Vagina (tissue), 2 donors: Measurements from ENCODE around the gene SENP1.

ENCODE experiments used
- POLR2A ChIP-seq, 2 donors: fragments of 450-650 bp; IDR thresholded peaks; one replicate each; pipeline ENCODE4 v1.6.1; 2017; ENCODE audit warnings: antibody characterized with exemption in 2 of 2, mild to moderate bottlenecking in 2 of 2, moderate library complexity in 2 of 2
- POLR2AphosphoS5 ChIP-seq, 2 donors: sonication (generic); formaldehyde crosslinking; IDR thresholded peaks; one replicate each; pipeline ENCODE4 v1.9.0; 2017; ENCODE audit warnings: antibody characterized with exemption in 2 of 2, mild to moderate bottlenecking in 2 of 2, low read depth in 1 of 2; ENCODE audit not compliant: insufficient read depth in 1 of 2
- TF ChIP-seq, protein P1 (sequence below), 3 experiments: fragments of 450-650 bp in 2 of 3; fragments of 200-600 bp in 1 of 3; sonication (generic) in 1 of 3; IDR thresholded peaks; one replicate each; pipeline ENCODE4 v1.5.1; 2017 to 2019; ENCODE audit warnings: antibody characterized with exemption in 3 of 3, mild to moderate bottlenecking in 2 of 3, moderate library complexity in 2 of 3

DNA sequence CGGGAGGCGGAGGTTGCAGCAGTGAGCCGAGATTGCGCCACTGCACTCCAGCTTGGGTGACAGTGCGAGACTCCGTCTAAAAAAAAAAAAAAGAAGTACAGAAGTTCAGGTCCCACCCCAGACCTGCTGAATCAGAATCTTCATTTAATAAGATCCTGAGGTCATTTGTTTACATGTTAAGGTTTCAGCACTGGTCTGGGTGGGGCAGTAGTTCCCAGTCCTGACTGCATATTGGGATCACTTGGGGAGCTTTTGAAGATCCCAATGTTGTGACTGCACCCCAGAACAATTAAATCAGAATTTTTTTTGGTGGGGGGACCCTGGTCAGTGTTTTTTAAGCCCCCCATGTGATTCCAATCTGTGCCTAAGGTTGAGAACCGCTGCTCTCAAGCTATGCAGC lies 89.9 kb downstream of the SENP1 start:
- TF ChIP-seq, protein P1, sequence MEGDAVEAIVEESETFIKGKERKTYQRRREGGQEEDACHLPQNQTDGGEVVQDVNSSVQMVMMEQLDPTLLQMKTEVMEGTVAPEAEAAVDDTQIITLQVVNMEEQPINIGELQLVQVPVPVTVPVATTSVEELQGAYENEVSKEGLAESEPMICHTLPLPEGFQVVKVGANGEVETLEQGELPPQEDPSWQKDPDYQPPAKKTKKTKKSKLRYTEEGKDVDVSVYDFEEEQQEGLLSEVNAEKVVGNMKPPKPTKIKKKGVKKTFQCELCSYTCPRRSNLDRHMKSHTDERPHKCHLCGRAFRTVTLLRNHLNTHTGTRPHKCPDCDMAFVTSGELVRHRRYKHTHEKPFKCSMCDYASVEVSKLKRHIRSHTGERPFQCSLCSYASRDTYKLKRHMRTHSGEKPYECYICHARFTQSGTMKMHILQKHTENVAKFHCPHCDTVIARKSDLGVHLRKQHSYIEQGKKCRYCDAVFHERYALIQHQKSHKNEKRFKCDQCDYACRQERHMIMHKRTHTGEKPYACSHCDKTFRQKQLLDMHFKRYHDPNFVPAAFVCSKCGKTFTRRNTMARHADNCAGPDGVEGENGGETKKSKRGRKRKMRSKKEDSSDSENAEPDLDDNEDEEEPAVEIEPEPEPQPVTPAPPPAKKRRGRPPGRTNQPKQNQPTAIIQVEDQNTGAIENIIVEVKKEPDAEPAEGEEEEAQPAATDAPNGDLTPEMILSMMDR (IDR thresholded peaks at IDR 0.05): no peak
- no peak for TF ChIP-seq POLR2A (IDR thresholded peaks at IDR 0.05)
- no peak for TF ChIP-seq POLR2AphosphoS5 (IDR thresholded peaks at IDR 0.05; ENCODE audit: insufficient read depth in 1 of 2, low read depth in 1 of 2)
